Posterior vena cava (tissue), 2 donors: ENCODE results near the gene PIM1. TPM values are rescaled to one million over a fixed set of nuclear protein-coding genes. Genes with fewer than 3 reads are reported as not detected.
"Not testable (repeated sequence)": the region's sequence is repeated elsewhere in the genome, so short reads cannot be mapped to it uniquely, and the experiment has no call there.

Experiments used
- DNase-seq: peaks from one replicate; pipeline ENCODE4 v3.0.0-alpha.2; 2020; ENCODE audit warnings: low spot score
- intact Hi-C, 2 donors: fragments of 100-400 bp; cut with DNase I; formaldehyde crosslinking; loops; one replicate each; pipeline versions ENCODE4 v1.14.1 to v1.14.2; 2022 to 2023
- total RNA-seq, 2 donors: library from RNA; stranded (reverse); fragmentation: NEBNext Ultra II Directional; extraction: Animal tissue kit (Norgen Biotek cat#: 25700); gene quantifications; one replicate each; pipeline ENCODE4 v1.2.1, GENCODE V29; 2021
- donor health status: DM: yes; HTN: yes; CAD: no.
- donor health status: DM: yes; HTN: yes; CAD: no.

PIM1 gene
- total RNA-seq, 2 donors from 2014 or later = 32.3 to 34.3 TPM

- DNase-seq = no peak
- intact Hi-C loops = no loop called here
Observed at GRCh38 chr6:37180075-37180474, 10.1 kb downstream of the PIM1 start.

GRCh38 chr6:37180610-37181009 is 10.7 kb downstream of the PIM1 start:
- DNase-seq, intact Hi-C loops: not testable (repeated sequence)

GRCh38 chr6:37182736-37183590 is 13.0 kb downstream of the PIM1 start:
- DNase-seq = no peak
- intact Hi-C loops = no loop called here

GRCh38 chr6:37185949-37186720 is 16.2 kb downstream of the PIM1 start:
- intact Hi-C loops, DNase-seq: not testable (repeated sequence)

- no peak for DNase-seq
- intact Hi-C loops = no loop called here
Observed at GRCh38 chr6:37187321-37188022, 17.5 kb downstream of the PIM1 start.

GRCh38 chr6:37188962-37189510 is 19.1 kb downstream of the PIM1 start:
- intact Hi-C loops = no loop called here
- no peak for DNase-seq

GRCh38 chr6:37190159-37190535 is 20.2 kb downstream of the PIM1 start:
- intact Hi-C loops = no loop called here
- no peak for DNase-seq

- DNase-seq = no peak
- intact Hi-C loops = no loop called here
Observed at GRCh38 chr6:37192666-37193065, 22.7 kb downstream of the PIM1 start.

- DNase-seq = not testable (repeated sequence)
- intact Hi-C loops = loop anchor here in 1 of 2 donors (5.0 kb wide), 1 partner anchor 308 kb away; the partner anchor contains the start of gene C6orf89
Observed at GRCh38 chr6:37194886-37195285, 24.9 kb downstream of the PIM1 start.

- DNase-seq = not testable (repeated sequence)
- intact Hi-C loops = loop anchor here in 1 of 2 donors (5.0 kb wide), 1 partner anchor 309 kb away; the partner anchor contains the start of gene C6orf89
Observed at GRCh38 chr6:37196451-37196850, 26.5 kb downstream of the PIM1 start.

GRCh38 chr6:37200085-37200484 is 30.1 kb downstream of the PIM1 start:
- no peak for DNase-seq
- intact Hi-C loops = no loop called here

- intact Hi-C loops = no loop called here
Observed at GRCh38 chr6:37201726-37202125, 31.8 kb downstream of the PIM1 start.

GRCh38 chr6:37202788-37203491 is 33.0 kb downstream of the PIM1 start:
- no peak for DNase-seq
- intact Hi-C loops = no loop called here

More at GRCh38 chr6:37201726-37202125, 31.8 kb downstream of the PIM1 start:
- no peak for DNase-seq

- intact Hi-C loops = no loop called here
Observed at GRCh38 chr6:37204014-37204751, 34.2 kb downstream of the PIM1 start.

GRCh38 chr6:37205175-37205996 is 35.4 kb downstream of the PIM1 start:
- intact Hi-C loops = loop anchor here in 1 of 2 donors (5.0 kb wide), 1 partner anchor 33 kb away; the partner anchor contains the start of gene PIM1
- DNase-seq = no peak

More at GRCh38 chr6:37204014-37204751, 34.2 kb downstream of the PIM1 start:
- DNase-seq = no peak

GRCh38 chr6:37205997-37206340 is 36.0 kb downstream of the PIM1 start:
- no peak for DNase-seq
- intact Hi-C loops = loop anchor here in 1 of 2 donors (5.0 kb wide), 1 partner anchor 34 kb away; the partner anchor contains the start of gene PIM1

GRCh38 chr6:37206622-37207021 is 36.7 kb downstream of the PIM1 start:
- intact Hi-C loops = loop anchor here in 1 of 2 donors (5.0 kb wide), 1 partner anchor 34 kb away; the partner anchor contains the start of gene PIM1
- DNase-seq = no peak
